Measurements from ENCODE around the gene HSD17B14. TPM values are rescaled to one million over a fixed set of nuclear protein-coding genes. Genes with fewer than 3 reads are reported as not detected.

HSD17B14 gene
- total RNA-seq, 4 donors from 2014 or later: 6.4 to 19.0 (median 13.8) TPM

- no peak for TF ChIP-seq CTCF (IDR thresholded peaks at IDR 0.05; ENCODE audit: low read depth)
Observed at GRCh38 chr19:48841571-48841970, 5.3 kb upstream of the HSD17B14 start.

- TF ChIP-seq CTCF (IDR thresholded peaks at IDR 0.05; ENCODE audit: low read depth): no peak
Observed at GRCh38 chr19:48841047-48841446, 4.8 kb upstream of the HSD17B14 start.

GRCh38 chr19:48837687-48838086, 1.4 kb upstream of the HSD17B14 start:
- TF ChIP-seq CTCF (IDR thresholded peaks at IDR 0.05; ENCODE audit: low read depth): no peak

- no peak for TF ChIP-seq CTCF (IDR thresholded peaks at IDR 0.05; ENCODE audit: low read depth)
Observed at GRCh38 chr19:48837051-48837524, 797 bp upstream of the HSD17B14 start.

GRCh38 chr19:48835734-48836088, 580 bp downstream of the HSD17B14 start:
- TF ChIP-seq CTCF (IDR thresholded peaks at IDR 0.05; ENCODE audit: low read depth): no peak

GRCh38 chr19:48833977-48834376, 2.3 kb downstream of the HSD17B14 start:
- no peak for TF ChIP-seq CTCF (IDR thresholded peaks at IDR 0.05; ENCODE audit: low read depth)

GRCh38 chr19:48833049-48833448, 3.2 kb downstream of the HSD17B14 start:
- no peak for TF ChIP-seq CTCF (IDR thresholded peaks at IDR 0.05; ENCODE audit: low read depth)

Measured in subcutaneous adipose tissue (tissue), 4 donors.